SU-DHL-6 (cell line): Measurements from ENCODE around the gene TUBB2B.

Source experiments
- H2AFZ ChIP-seq: fragments of 200-600 bp; sonication (generic); 2 replicates; pipeline ENCODE4 v1.6.1; 2014; ENCODE audit warnings: low read depth, mild to moderate bottlenecking, moderate library complexity, mixed read lengths, antibody characterized with exemption, low read length; ENCODE audit not compliant: severe bottlenecking
- H3F3A ChIP-seq: fragments of 200-600 bp; shearing (Covaris generic); 2 replicates; pipeline ENCODE4 v1.6.0; 2016; ENCODE audit warnings: antibody characterized with exemption, mild to moderate bottlenecking; ENCODE audit not compliant: insufficient read depth
- H3K27ac ChIP-seq: fragments of 200-600 bp; sonication (generic); 2 replicates; pipeline ENCODE4 v1.5.1; 2016; ENCODE audit warnings: low read depth, mild to moderate bottlenecking, low read length, moderate library complexity, mixed read lengths
- H3K27me3 ChIP-seq: fragments of 200-600 bp; sonication (generic), shearing (Covaris generic); 2 replicates; pipeline ENCODE4 v1.6.0; 2014; ENCODE audit warnings: mild to moderate bottlenecking, low read length
- H3K36me3 ChIP-seq: fragments of 200-600 bp; sonication (generic); 2 replicates; pipeline ENCODE4 v1.6.1; 2014; ENCODE audit warnings: mild to moderate bottlenecking, low read length, mixed read lengths
- H3K4me2 ChIP-seq: fragments of 300-600, 200-600 bp; shearing (Covaris generic), sonication (generic); 2 replicates; pipeline ENCODE4 v1.6.0; 2014; ENCODE audit warnings: low read length, low read depth, mild to moderate bottlenecking; ENCODE audit not compliant: poor library complexity, severe bottlenecking
- H3K4me3 ChIP-seq: fragments of 200-600 bp; sonication (generic); 2 replicates; pipeline ENCODE4 v1.5.1; 2014; ENCODE audit warnings: antibody characterized with exemption, low read length, mild to moderate bottlenecking, mixed read lengths; ENCODE audit not compliant: insufficient read depth, poor library complexity, severe bottlenecking
- H3K79me2 ChIP-seq: fragments of 200-600 bp; sonication (generic); 2 replicates; pipeline ENCODE4 v1.6.1; 2014; ENCODE audit warnings: mild to moderate bottlenecking, low read length, moderate library complexity; ENCODE audit not compliant: insufficient read depth
- H3K9ac ChIP-seq: fragments of 200-600 bp; sonication (generic); 2 replicates; pipeline ENCODE4 v1.7.0; 2014; ENCODE audit warnings: mild to moderate bottlenecking, low read length
- H3K9me2 ChIP-seq: fragments of 200-600 bp; sonication (generic); replicated peaks from 2 replicates; pipeline ENCODE4 v1.6.1; 2014; ENCODE audit warnings: low read length; ENCODE audit not compliant: insufficient read depth
- H3K9me3 ChIP-seq: fragments of 200-600 bp; sonication (generic); 2 replicates; pipeline ENCODE4 v1.6.1; 2014; ENCODE audit warnings: low read length, mixed read lengths; ENCODE audit not compliant: insufficient read depth
- H4K20me1 ChIP-seq: fragments of 200-600 bp; sonication (generic); 2 replicates; pipeline ENCODE4 v1.6.1; 2014; ENCODE audit warnings: low read depth, mild to moderate bottlenecking, antibody characterized with exemption, low read length, moderate library complexity, mixed read lengths
- CTCF ChIP-seq: fragments of 200-600 bp; sonication (generic); IDR thresholded peaks from one replicate; pipeline ENCODE4 v1.5.1; 2017; ENCODE audit warnings: antibody characterized with exemption, mild to moderate bottlenecking, low read length, moderate library complexity; ENCODE audit not compliant: insufficient read depth, poor library complexity, severe bottlenecking
- EZH2phosphoT487 ChIP-seq: fragments of 200-600 bp; sonication (generic), shearing (Covaris generic); conservative IDR thresholded peaks from 2 replicates; pipeline ENCODE4 v1.6.1; 2018; ENCODE audit warnings: mild to moderate bottlenecking, antibody characterized with exemption, low read length, moderate library complexity, mixed read lengths

The TUBB2B gene

DNA sequence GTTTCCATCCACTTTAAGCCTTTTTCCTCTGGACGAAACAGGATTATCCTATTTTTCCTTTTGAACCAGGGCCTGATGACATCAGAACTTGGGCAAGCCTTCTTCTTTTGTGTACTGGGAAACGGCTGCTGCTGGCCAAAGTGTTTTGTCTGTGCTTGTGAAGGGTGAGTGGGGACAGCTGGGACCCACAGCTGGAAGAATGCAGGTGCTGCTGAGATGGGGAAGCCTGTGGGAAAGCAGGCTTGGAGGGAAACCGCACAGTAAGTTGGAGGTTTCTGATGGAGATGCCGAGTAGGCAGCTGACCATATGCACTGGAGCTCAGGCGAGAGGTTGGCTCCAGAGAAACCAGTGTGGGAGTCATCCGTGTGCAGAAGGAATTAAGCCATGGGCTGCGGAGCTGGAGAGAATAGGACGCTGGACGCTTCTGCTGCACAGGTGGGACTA, 22.8 kb upstream of the TUBB2B start:
- H3K79me2 ChIP-seq = no peaks in the 10 kb centered on the region
- H3K4me3 ChIP-seq = no peak overlapping the region
- H3K9ac ChIP-seq = no peak overlapping the region
- no peak overlapping the region for H2AFZ ChIP-seq
- H3K4me2 ChIP-seq = no peak overlapping the region
- no peak overlapping the region for H3K27ac ChIP-seq
- no peaks in the 10 kb centered on the region for H3K36me3 ChIP-seq
- no peaks in the 10 kb centered on the region for H4K20me1 ChIP-seq
- TF ChIP-seq CTCF = no peak
- TF ChIP-seq EZH2phosphoT487 = no peak
- no peaks in the 10 kb centered on the region for H3K9me2 ChIP-seq
- no peaks in the 10 kb centered on the region for H3K9me3 ChIP-seq
- H3F3A ChIP-seq = no peaks in the 10 kb centered on the region
- no peaks in the 10 kb centered on the region; the same call in 1 of the 2 replicates for H3K27me3 ChIP-seq

- H2AFZ ChIP-seq = no peak overlapping the region
- no peaks in the 10 kb centered on the region for H3K79me2 ChIP-seq
- no peaks in the 10 kb centered on the region for H4K20me1 ChIP-seq
Observed at GRCh38 chr6:3249821-3250220, 22.4 kb upstream of the TUBB2B start.

DNA sequence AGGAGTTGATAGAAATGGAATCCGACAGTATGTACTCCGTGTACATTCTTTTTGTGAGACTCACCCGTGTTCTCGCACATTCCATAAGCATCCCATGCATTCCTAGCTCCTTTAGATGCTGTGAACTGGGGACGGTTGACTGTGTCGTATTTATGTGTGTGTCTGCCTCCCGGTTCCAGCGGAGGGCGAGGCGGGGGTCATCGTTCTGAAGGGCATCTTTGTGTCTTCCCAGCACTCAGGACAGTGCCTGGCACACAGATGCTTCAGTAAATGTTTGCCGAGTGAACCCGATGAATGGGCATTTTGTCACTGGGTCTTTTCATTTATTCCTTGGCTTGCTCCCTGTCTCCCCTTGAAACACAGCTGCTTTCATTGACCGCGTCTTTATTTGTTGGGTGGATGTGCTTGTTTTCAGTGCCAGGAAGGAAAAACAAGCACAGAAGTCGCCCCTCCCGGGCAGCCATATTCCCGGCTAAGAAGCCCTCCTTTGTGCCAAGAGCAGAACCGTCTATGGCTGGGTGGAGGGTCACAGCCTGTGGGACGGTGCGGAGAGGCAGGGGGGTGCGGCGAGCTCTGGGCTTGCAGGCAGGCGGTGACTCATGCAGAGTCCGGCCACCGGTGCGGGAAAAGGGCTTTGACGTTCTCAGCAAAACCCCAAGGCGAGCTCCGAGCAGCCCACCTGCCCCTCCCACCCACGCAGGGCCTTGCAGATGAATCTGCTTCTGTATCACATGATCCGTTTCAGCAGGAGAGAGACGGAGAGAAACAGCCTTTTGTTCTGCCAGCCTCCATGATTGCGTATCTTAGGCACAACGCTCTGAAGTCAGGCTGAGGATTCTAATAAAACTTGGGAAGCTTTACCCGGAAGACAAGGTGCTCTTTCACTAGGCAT, 20.0 kb upstream of the TUBB2B start:
- Histone ChIP-seq H3K9ac (no peak overlapping the region), H3K4me3 (no peak overlapping the region), H3K27ac (no peak overlapping the region)

More at GRCh38 chr6:3249821-3250220, 22.4 kb upstream of the TUBB2B start:
- Histone ChIP-seq H3K27ac (no peak overlapping the region), H3K4me2 (no peak overlapping the region), H3K9me3 (no peaks in the 10 kb centered on the region), H3K27me3 (no peaks in the 10 kb centered on the region; the same call in 1 of the 2 replicates), H3F3A (no peaks in the 10 kb centered on the region), H3K4me3 (no peak overlapping the region), H3K9me2 (no peaks in the 10 kb centered on the region), H3K9ac (no peak overlapping the region), H3K36me3 (no peaks in the 10 kb centered on the region)
- TF ChIP-seq CTCF (no peak), EZH2phosphoT487 (no peak)

More for the DNA sequence above, 20.0 kb upstream of the TUBB2B start:
- no peaks in the 10 kb centered on the region for H3K36me3 ChIP-seq
- no peaks in the 10 kb centered on the region for H3K9me2 ChIP-seq
- TF ChIP-seq CTCF = no peak
- TF ChIP-seq EZH2phosphoT487 = no peak
- no peaks in the 10 kb centered on the region for H4K20me1 ChIP-seq
- no peak overlapping the region for H2AFZ ChIP-seq
- no peaks in the 10 kb centered on the region for H3F3A ChIP-seq
- no peaks in the 10 kb centered on the region for H3K79me2 ChIP-seq
- H3K27me3 ChIP-seq = no peaks in the 10 kb centered on the region; the same call in 1 of the 2 replicates
- H3K9me3 ChIP-seq = no peaks in the 10 kb centered on the region
- H3K4me2 ChIP-seq = no peak overlapping the region
